NCI-H226 (cell line): ENCODE measurements around the gene TCEAL1.
"Not testable (repeated sequence)": the region's sequence is repeated elsewhere in the genome, so short reads cannot be mapped to it uniquely, and the experiment has no call there.

Experiments
- DNase-seq: peaks from one replicate; pipeline ENCODE4 v3.0.0-alpha.2; 2015

The TCEAL1 gene

GRCh38 chrX:103637604-103638338 lies 9.0 kb downstream of the TCEAL1 start:
- DNase-seq = no peak

GRCh38 chrX:103638479-103639346 lies 9.9 kb downstream of the TCEAL1 start:
- DNase-seq = not testable (repeated sequence)

GRCh38 chrX:103640401-103641155 lies 11.8 kb downstream of the TCEAL1 start:
- peak; percentile 42 for DNase-seq

GRCh38 chrX:103644125-103644524 lies 15.3 kb downstream of the TCEAL1 start:
- no peak for DNase-seq

GRCh38 chrX:103647630-103648029 lies 18.9 kb downstream of the TCEAL1 start:
- DNase-seq = no peak

- DNase-seq = no peak
Observed at GRCh38 chrX:103651151-103651773, 22.5 kb downstream of the TCEAL1 start.

- peak; percentile 68 for DNase-seq
Observed at GRCh38 chrX:103655230-103656000, 26.6 kb downstream of the TCEAL1 start.

- peak; percentile 64 for DNase-seq
Observed at GRCh38 chrX:103656617-103657016, 27.8 kb downstream of the TCEAL1 start.

- not testable (repeated sequence) for DNase-seq
Observed at GRCh38 chrX:103657066-103657465, 28.3 kb downstream of the TCEAL1 start.

- DNase-seq = no peak
Observed at GRCh38 chrX:103658681-103659433, 30.1 kb downstream of the TCEAL1 start.

GRCh38 chrX:103659460-103659859 lies 30.7 kb downstream of the TCEAL1 start:
- not testable (repeated sequence) for DNase-seq

GRCh38 chrX:103663981-103664762 lies 35.4 kb downstream of the TCEAL1 start:
- DNase-seq = no peak

GRCh38 chrX:103666202-103667107 lies 37.7 kb downstream of the TCEAL1 start:
- DNase-seq = no peak

- DNase-seq = no peak
Observed at GRCh38 chrX:103669745-103670144, 41.0 kb downstream of the TCEAL1 start.

GRCh38 chrX:103674531-103675454 lies 46.0 kb downstream of the TCEAL1 start:
- no peak for DNase-seq

GRCh38 chrX:103678199-103678993 lies 49.6 kb downstream of the TCEAL1 start:
- DNase-seq = peak; percentile 56
